WTC11 (cell line): ENCODE measurements around the gene COL4A6. TPM values are rescaled to one million over a fixed set of nuclear protein-coding genes. Genes with fewer than 3 reads are reported as not detected.

Experiments used
- ATAC-seq: fragments of 200-7000 bp; cut with Tn5 transposase; 2 replicates; pipeline ENCODE4 v1.10.0; 2021; ENCODE audit warnings: mild to moderate bottlenecking, moderate library complexity
- CTCF ChIA-PET: fragments of 300-600 bp; sonication (Branson Sonifier 250); formaldehyde crosslinking; loops from one replicate; lab custom pipeline; 2021; ENCODE audit warnings: antibody characterized with exemption; lab: Charles Lee
- POLR2A ChIA-PET: fragments of 350-600 bp; sonication (Branson Sonifier 250); formaldehyde crosslinking; loops from one replicate; lab custom pipeline; 2021; ENCODE audit warnings: antibody characterized with exemption; lab: Charles Lee
- DNase-seq: peaks from one replicate; pipeline ENCODE4 v3.0.0; 2021; ENCODE audit warnings: low spot score
- H3K27ac Mint-ChIP-seq: 2 replicates; pipeline ENCODE4 v1.8.0; 2021; ENCODE audit warnings: mixed read lengths
- H3K27me3 Mint-ChIP-seq: 2 replicates; pipeline ENCODE4 v1.8.0; 2021; ENCODE audit warnings: low read depth, mild to moderate bottlenecking, moderate library complexity, mixed read lengths
- H3K36me3 Mint-ChIP-seq: 2 replicates; pipeline ENCODE4 v1.8.0; 2021; ENCODE audit warnings: mixed read lengths
- H3K4me1 Mint-ChIP-seq: 2 replicates; pipeline ENCODE4 v1.8.0; 2022; ENCODE audit warnings: mixed read lengths
- H3K4me3 Mint-ChIP-seq: 2 replicates; pipeline ENCODE4 v1.8.0; 2021; ENCODE audit warnings: mild to moderate bottlenecking, moderate library complexity, mixed read lengths
- H3K9me3 Mint-ChIP-seq: 2 replicates; pipeline ENCODE4 v1.8.0; 2021; ENCODE audit warnings: mixed read lengths
- CREB1 ChIP-seq: sonication (generic); formaldehyde crosslinking; IDR thresholded peaks from 2 replicates; pipeline ENCODE4 v1.8.0; 2023; ENCODE audit warnings: mild to moderate bottlenecking, missing genetic modification reagents
- CREM ChIP-seq: sonication (generic); formaldehyde crosslinking; IDR thresholded peaks from 2 replicates; pipeline ENCODE4 v1.8.1; 2022; ENCODE audit warnings: mild to moderate bottlenecking, missing genetic modification reagents, moderate library complexity
- ELF4 ChIP-seq: sonication (generic); formaldehyde crosslinking; IDR thresholded peaks from 2 replicates; pipeline ENCODE4 v1.8.1; 2022; ENCODE audit warnings: low read depth, mild to moderate bottlenecking, moderate library complexity, missing genetic modification reagents
- EMX1 ChIP-seq: fragments of 250-450 bp; sonication (Bioruptor Pico); IDR thresholded peaks from 2 replicates; pipeline ENCODE4 v1.8.0; 2021; ENCODE audit warnings: mild to moderate bottlenecking
- ERG ChIP-seq: fragments of 250-450 bp; sonication (Bioruptor Pico); IDR thresholded peaks from 2 replicates; pipeline ENCODE4 v1.8.0; 2021; ENCODE audit warnings: mild to moderate bottlenecking
- GRHL2 ChIP-seq: fragments of 250-450 bp; sonication (Bioruptor Pico); IDR thresholded peaks from 2 replicates; pipeline ENCODE4 v1.8.0; 2022; ENCODE audit warnings: mild to moderate bottlenecking, moderate library complexity; ENCODE audit not compliant: insufficient replicate concordance, severe bottlenecking
- HMGA2 ChIP-seq: fragments of 250-450 bp; sonication (Bioruptor Pico); IDR thresholded peaks from 2 replicates; pipeline ENCODE4 v1.4.0; 2021; ENCODE audit warnings: mild to moderate bottlenecking, moderate library complexity
- KAT7 ChIP-seq: sonication (generic); formaldehyde crosslinking; IDR thresholded peaks from 2 replicates; pipeline ENCODE4 v1.8.1; 2023; ENCODE audit warnings: missing genetic modification reagents, mild to moderate bottlenecking, borderline replicate concordance
- NR2C2 ChIP-seq: sonication (generic); formaldehyde crosslinking; IDR thresholded peaks from 2 replicates; pipeline ENCODE4 v1.8.0; 2022; ENCODE audit warnings: mild to moderate bottlenecking, missing genetic modification reagents
- NR3C1 ChIP-seq: sonication (generic); formaldehyde crosslinking; conservative IDR thresholded peaks from 2 replicates; pipeline ENCODE4 v1.8.1; 2023; ENCODE audit warnings: low read depth, mild to moderate bottlenecking, missing genetic modification reagents
- OVOL2 ChIP-seq: fragments of 250-450 bp; sonication (Bioruptor Pico); IDR thresholded peaks from 2 replicates; pipeline ENCODE4 v1.9.0; 2021; ENCODE audit warnings: mild to moderate bottlenecking, borderline replicate concordance
- PRRX2 ChIP-seq: fragments of 250-450 bp; sonication (Bioruptor Pico); IDR thresholded peaks from 2 replicates; pipeline ENCODE4 v1.8.0; 2021; ENCODE audit warnings: mild to moderate bottlenecking
- TCF7 ChIP-seq: sonication (generic); formaldehyde crosslinking; IDR thresholded peaks from 2 replicates; pipeline ENCODE4 v1.8.0; 2022; ENCODE audit warnings: mild to moderate bottlenecking, low read depth, missing genetic modification reagents, moderate library complexity
- TEAD4 ChIP-seq: sonication (generic); formaldehyde crosslinking; IDR thresholded peaks from 2 replicates; pipeline ENCODE4 v1.8.0; 2022; ENCODE audit warnings: mild to moderate bottlenecking, missing genetic modification reagents
- ZNF317 ChIP-seq: sonication (generic); formaldehyde crosslinking; IDR thresholded peaks from 2 replicates; pipeline ENCODE4 v1.8.1; 2023; ENCODE audit warnings: low read depth, mild to moderate bottlenecking, moderate library complexity, missing genetic modification reagents, borderline replicate concordance
- ZNF416 ChIP-seq: fragments of 250-450 bp; sonication (Bioruptor Pico); IDR thresholded peaks from 2 replicates; pipeline ENCODE4 v1.9.0; 2021; ENCODE audit warnings: mild to moderate bottlenecking, inconsistent platforms
- total RNA-seq: library from RNA; stranded (reverse); gene quantifications from 3 replicates; pipeline ENCODE4 v1.2.3, GENCODE V29; 2021
- TF ChIP-seq, protein P1 (sequence below): sonication (generic); formaldehyde crosslinking; IDR thresholded peaks from 2 replicates; pipeline ENCODE4 v1.8.1; 2023; ENCODE audit warnings: mild to moderate bottlenecking, moderate library complexity, missing genetic modification reagents
- TF ChIP-seq, protein P2 (sequence below): sonication (generic); formaldehyde crosslinking; IDR thresholded peaks from 2 replicates; pipeline ENCODE4 v1.8.1; 2022; ENCODE audit warnings: mild to moderate bottlenecking, moderate library complexity, missing genetic modification reagents
- TF ChIP-seq, protein P3 (sequence below): fragments of 250-450 bp; sonication (Bioruptor Pico); IDR thresholded peaks from 2 replicates; pipeline ENCODE4 v1.9.0; 2021; ENCODE audit warnings: mild to moderate bottlenecking, borderline replicate concordance
- TF ChIP-seq, protein P4 (sequence below): sonication (generic); formaldehyde crosslinking; IDR thresholded peaks from 2 replicates; pipeline ENCODE4 v1.8.1; 2023; ENCODE audit warnings: mild to moderate bottlenecking, missing genetic modification reagents, borderline replicate concordance

Gene COL4A6
- total RNA-seq, 1 experiment from 2014 or later: 15.2 TPM

GRCh38 chrX:108435261-108435660 is 3.0 kb downstream of the COL4A6 start:
- no peak for DNase-seq
- H3K4me3 Mint-ChIP-seq: no peak overlapping the region
- peaks cover 9% of the 10 kb centered on the region for H3K27me3 Mint-ChIP-seq
- peaks cover 20% of the 10 kb centered on the region for H3K4me1 Mint-ChIP-seq
- H3K27ac Mint-ChIP-seq: no peak overlapping the region
- TF ChIP-seq KAT7 (CRISPR knock-in tag): no peak
- no peak for TF ChIP-seq TCF7
- TF ChIP-seq, protein P1, sequence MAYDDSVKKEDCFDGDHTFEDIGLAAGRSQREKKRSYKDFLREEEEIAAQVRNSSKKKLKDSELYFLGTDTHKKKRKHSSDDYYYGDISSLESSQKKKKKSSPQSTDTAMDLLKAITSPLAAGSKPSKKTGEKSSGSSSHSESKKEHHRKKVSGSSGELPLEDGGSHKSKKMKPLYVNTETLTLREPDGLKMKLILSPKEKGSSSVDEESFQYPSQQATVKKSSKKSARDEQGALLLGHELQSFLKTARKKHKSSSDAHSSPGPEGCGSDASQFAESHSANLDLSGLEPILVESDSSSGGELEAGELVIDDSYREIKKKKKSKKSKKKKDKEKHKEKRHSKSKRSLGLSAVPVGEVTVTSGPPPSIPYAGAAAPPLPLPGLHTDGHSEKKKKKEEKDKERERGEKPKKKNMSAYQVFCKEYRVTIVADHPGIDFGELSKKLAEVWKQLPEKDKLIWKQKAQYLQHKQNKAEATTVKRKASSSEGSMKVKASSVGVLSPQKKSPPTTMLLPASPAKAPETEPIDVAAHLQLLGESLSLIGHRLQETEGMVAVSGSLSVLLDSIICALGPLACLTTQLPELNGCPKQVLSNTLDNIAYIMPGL: no peak
- no peak for TF ChIP-seq ZNF317
- TF ChIP-seq NR2C2: no peak
- TF ChIP-seq, protein P2, sequence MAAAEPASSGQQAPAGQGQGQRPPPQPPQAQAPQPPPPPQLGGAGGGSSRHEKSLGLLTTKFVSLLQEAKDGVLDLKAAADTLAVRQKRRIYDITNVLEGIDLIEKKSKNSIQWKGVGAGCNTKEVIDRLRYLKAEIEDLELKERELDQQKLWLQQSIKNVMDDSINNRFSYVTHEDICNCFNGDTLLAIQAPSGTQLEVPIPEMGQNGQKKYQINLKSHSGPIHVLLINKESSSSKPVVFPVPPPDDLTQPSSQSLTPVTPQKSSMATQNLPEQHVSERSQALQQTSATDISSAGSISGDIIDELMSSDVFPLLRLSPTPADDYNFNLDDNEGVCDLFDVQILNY: no peak
- TF ChIP-seq ELF4: no peak
- no peak for TF ChIP-seq EMX1 (CRISPR knock-in tag)
- TF ChIP-seq NR3C1: no peak
- TF ChIP-seq, protein P3, sequence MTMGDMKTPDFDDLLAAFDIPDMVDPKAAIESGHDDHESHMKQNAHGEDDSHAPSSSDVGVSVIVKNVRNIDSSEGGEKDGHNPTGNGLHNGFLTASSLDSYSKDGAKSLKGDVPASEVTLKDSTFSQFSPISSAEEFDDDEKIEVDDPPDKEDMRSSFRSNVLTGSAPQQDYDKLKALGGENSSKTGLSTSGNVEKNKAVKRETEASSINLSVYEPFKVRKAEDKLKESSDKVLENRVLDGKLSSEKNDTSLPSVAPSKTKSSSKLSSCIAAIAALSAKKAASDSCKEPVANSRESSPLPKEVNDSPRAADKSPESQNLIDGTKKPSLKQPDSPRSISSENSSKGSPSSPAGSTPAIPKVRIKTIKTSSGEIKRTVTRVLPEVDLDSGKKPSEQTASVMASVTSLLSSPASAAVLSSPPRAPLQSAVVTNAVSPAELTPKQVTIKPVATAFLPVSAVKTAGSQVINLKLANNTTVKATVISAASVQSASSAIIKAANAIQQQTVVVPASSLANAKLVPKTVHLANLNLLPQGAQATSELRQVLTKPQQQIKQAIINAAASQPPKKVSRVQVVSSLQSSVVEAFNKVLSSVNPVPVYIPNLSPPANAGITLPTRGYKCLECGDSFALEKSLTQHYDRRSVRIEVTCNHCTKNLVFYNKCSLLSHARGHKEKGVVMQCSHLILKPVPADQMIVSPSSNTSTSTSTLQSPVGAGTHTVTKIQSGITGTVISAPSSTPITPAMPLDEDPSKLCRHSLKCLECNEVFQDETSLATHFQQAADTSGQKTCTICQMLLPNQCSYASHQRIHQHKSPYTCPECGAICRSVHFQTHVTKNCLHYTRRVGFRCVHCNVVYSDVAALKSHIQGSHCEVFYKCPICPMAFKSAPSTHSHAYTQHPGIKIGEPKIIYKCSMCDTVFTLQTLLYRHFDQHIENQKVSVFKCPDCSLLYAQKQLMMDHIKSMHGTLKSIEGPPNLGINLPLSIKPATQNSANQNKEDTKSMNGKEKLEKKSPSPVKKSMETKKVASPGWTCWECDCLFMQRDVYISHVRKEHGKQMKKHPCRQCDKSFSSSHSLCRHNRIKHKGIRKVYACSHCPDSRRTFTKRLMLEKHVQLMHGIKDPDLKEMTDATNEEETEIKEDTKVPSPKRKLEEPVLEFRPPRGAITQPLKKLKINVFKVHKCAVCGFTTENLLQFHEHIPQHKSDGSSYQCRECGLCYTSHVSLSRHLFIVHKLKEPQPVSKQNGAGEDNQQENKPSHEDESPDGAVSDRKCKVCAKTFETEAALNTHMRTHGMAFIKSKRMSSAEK (CRISPR knock-in tag): no peak
- no peak for TF ChIP-seq CREB1 (CRISPR knock-in tag)
- no peak for TF ChIP-seq GRHL2 (CRISPR knock-in tag)
- TF ChIP-seq CREM (CRISPR knock-in tag): no peak
- H3K9me3 Mint-ChIP-seq: no peaks in the 10 kb centered on the region
- ATAC-seq: no peak
- CTCF ChIA-PET: no interaction called here
- no peaks in the 10 kb centered on the region for H3K36me3 Mint-ChIP-seq
- POLR2A ChIA-PET: no interaction called here

DNA sequence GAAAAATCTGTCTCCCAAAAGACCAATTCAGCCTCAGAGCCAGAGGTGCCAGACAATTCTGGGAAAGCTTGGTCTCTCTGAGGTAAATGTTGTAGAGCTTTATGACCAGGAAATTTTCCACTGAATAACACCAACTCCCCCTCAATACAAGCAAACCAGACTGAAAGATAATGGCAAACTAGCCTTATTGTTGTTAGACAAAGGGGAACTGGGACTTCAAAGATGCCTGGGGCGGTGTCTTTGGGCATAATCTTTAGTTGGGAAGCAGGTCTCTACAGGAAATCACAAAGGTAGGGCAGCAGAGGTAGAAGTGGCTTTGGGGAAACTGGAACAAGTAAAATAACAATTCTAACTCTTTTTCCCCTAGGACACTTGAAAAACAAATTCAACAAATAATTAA is 12.0 kb downstream of the COL4A6 start:
- Mint-ChIP-seq H3K4me1 (peaks cover 12% of the 10 kb centered on the region), H3K36me3 (peaks cover 5% of the 10 kb centered on the region), H3K4me3 (no peak overlapping the region), H3K9me3 (no peaks in the 10 kb centered on the region), H3K27me3 (peaks cover 10% of the 10 kb centered on the region; the same call in 1 of the 2 replicates), H3K27ac (no peak overlapping the region)
- ChIA-PET CTCF (no interaction called here), POLR2A (no interaction called here)
- ATAC-seq: peak; percentile 50
- DNase-seq: no peak
- TF ChIP-seq OVOL2 (CRISPR knock-in tag) (no peak), PRRX2 (CRISPR knock-in tag) (no peak), HMGA2 (CRISPR knock-in tag) (no peak), TEAD4 (CRISPR knock-in tag) (no peak), NR2C2 (no peak), CREM (CRISPR knock-in tag) (no peak), ZNF416 (CRISPR knock-in tag) (no peak), ERG (no peak)
- TF ChIP-seq, protein P4, sequence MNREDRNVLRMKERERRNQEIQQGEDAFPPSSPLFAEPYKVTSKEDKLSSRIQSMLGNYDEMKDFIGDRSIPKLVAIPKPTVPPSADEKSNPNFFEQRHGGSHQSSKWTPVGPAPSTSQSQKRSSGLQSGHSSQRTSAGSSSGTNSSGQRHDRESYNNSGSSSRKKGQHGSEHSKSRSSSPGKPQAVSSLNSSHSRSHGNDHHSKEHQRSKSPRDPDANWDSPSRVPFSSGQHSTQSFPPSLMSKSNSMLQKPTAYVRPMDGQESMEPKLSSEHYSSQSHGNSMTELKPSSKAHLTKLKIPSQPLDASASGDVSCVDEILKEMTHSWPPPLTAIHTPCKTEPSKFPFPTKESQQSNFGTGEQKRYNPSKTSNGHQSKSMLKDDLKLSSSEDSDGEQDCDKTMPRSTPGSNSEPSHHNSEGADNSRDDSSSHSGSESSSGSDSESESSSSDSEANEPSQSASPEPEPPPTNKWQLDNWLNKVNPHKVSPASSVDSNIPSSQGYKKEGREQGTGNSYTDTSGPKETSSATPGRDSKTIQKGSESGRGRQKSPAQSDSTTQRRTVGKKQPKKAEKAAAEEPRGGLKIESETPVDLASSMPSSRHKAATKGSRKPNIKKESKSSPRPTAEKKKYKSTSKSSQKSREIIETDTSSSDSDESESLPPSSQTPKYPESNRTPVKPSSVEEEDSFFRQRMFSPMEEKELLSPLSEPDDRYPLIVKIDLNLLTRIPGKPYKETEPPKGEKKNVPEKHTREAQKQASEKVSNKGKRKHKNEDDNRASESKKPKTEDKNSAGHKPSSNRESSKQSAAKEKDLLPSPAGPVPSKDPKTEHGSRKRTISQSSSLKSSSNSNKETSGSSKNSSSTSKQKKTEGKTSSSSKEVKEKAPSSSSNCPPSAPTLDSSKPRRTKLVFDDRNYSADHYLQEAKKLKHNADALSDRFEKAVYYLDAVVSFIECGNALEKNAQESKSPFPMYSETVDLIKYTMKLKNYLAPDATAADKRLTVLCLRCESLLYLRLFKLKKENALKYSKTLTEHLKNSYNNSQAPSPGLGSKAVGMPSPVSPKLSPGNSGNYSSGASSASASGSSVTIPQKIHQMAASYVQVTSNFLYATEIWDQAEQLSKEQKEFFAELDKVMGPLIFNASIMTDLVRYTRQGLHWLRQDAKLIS (CRISPR knock-in tag): no peak
